Neuronal stem cell (in vitro differentiated cells): ENCODE measurements around the gene PLP1.
A peak's percentile ranks its signal among the peaks of the same experiment; 100 is the strongest.

Source experiments
- DNase-seq: peaks from one replicate; pipeline ENCODE4 v3.0.0-alpha.2; 2013; ENCODE audit warnings: low spot score
- H2AFZ ChIP-seq: one replicate; pipeline ENCODE4 v1.6.1; 2013; ENCODE audit warnings: mild to moderate bottlenecking, low read length, inconsistent platforms
- H2AK5ac ChIP-seq: 2 replicates; pipeline ENCODE4 v1.6.1; 2013; ENCODE audit warnings: low read depth, mild to moderate bottlenecking, inconsistent platforms, low read length, moderate library complexity, mixed read lengths
- H2BK120ac ChIP-seq: 2 replicates; pipeline ENCODE4 v1.6.1; 2013; ENCODE audit warnings: low read depth, mild to moderate bottlenecking, inconsistent platforms, low read length, moderate library complexity, mixed read lengths
- H2BK12ac ChIP-seq: one replicate; pipeline ENCODE4 v1.6.1; 2013; ENCODE audit warnings: low read length, inconsistent platforms
- H2BK15ac ChIP-seq: 2 replicates; pipeline ENCODE4 v1.6.1; 2013; ENCODE audit warnings: mild to moderate bottlenecking, low read length, inconsistent platforms, mixed read lengths
- H2BK5ac ChIP-seq: one replicate; pipeline ENCODE4 v1.6.1; 2013; ENCODE audit warnings: inconsistent platforms, mild to moderate bottlenecking, low read length, moderate library complexity
- H3K14ac ChIP-seq: one replicate; pipeline ENCODE4 v1.6.1; 2013; ENCODE audit warnings: low read length, inconsistent platforms
- H3K18ac ChIP-seq: 2 replicates; pipeline ENCODE4 v1.6.1; 2013; ENCODE audit warnings: low read length, inconsistent platforms
- H3K23ac ChIP-seq: 2 replicates; pipeline ENCODE4 v1.6.1; 2013; ENCODE audit warnings: low read depth, mild to moderate bottlenecking, mixed read lengths, low read length, inconsistent platforms; ENCODE audit not compliant: poor library complexity
- H3K27ac ChIP-seq: replicated peaks from 3 replicates; pipeline ENCODE4 v1.5.1; 2013; ENCODE audit warnings: low read length, inconsistent platforms
- H3K27me3 ChIP-seq, 3 experiments: 2 replicates each; pipeline ENCODE4 v1.6.1; 2013; ENCODE audit warnings: low read length in 3 of 3, mild to moderate bottlenecking in 2 of 3, inconsistent platforms in 1 of 3, low read depth in 1 of 3, mixed read lengths in 1 of 3, moderate library complexity in 1 of 3; ENCODE audit not compliant: control insufficient read depth in 3 of 3, insufficient read depth in 3 of 3
- H3K36me3 ChIP-seq, 2 donors: replicated peaks in 1 of 2; 2 replicates each; pipeline ENCODE4 v1.6.1; 2013; ENCODE audit warnings: low read length in 2 of 2; ENCODE audit not compliant: control insufficient read depth in 2 of 2, insufficient read depth in 2 of 2
- H3K4ac ChIP-seq: 2 replicates; pipeline ENCODE4 v1.6.1; 2013; ENCODE audit warnings: inconsistent platforms, mild to moderate bottlenecking, low read length, moderate library complexity
- H3K4me1 ChIP-seq, 2 donors: 1 replicate in 1 of 2; 2 replicates in 1 of 2; pipeline ENCODE4 v1.6.1; 2013; ENCODE audit warnings: low read length in 2 of 2, low read depth in 1 of 2; ENCODE audit not compliant: control insufficient read depth in 2 of 2, insufficient read depth in 1 of 2
- H3K4me2 ChIP-seq: one replicate; pipeline ENCODE4 v1.6.1; 2013; ENCODE audit warnings: mild to moderate bottlenecking, low read length, inconsistent platforms; ENCODE audit not compliant: insufficient read depth, poor library complexity, severe bottlenecking
- H3K4me3 ChIP-seq, 2 donors: 2 replicates each; pipeline ENCODE4 v1.5.1; 2013; ENCODE audit warnings: low read length in 2 of 2, mild to moderate bottlenecking in 2 of 2, inconsistent platforms in 1 of 2, moderate library complexity in 1 of 2
- H3K79me1 ChIP-seq: one replicate; pipeline ENCODE4 v1.6.1; 2013; ENCODE audit warnings: low read depth, mild to moderate bottlenecking, inconsistent platforms, low read length, moderate library complexity
- H3K9ac ChIP-seq: one replicate; pipeline ENCODE4 v1.6.1; 2013; ENCODE audit warnings: mild to moderate bottlenecking, low read depth, low read length, inconsistent platforms; ENCODE audit not compliant: poor library complexity
- H3K9me3 ChIP-seq, 2 donors: replicated peaks in 1 of 2; 2 replicates each; pipeline versions ENCODE3 to v1.6.1; 2013; ENCODE audit warnings: low read length in 2 of 2, mild to moderate bottlenecking in 2 of 2, inconsistent platforms in 1 of 2, low read depth in 1 of 2, mixed read lengths in 1 of 2, moderate library complexity in 1 of 2; ENCODE audit not compliant: control insufficient read depth in 2 of 2, insufficient read depth in 1 of 2
- H4K8ac ChIP-seq: one replicate; pipeline ENCODE4 v1.6.1; 2013; ENCODE audit warnings: low read depth, mild to moderate bottlenecking, inconsistent platforms, low read length, moderate library complexity
- H4K91ac ChIP-seq: one replicate; pipeline ENCODE4 v1.6.1; 2013; ENCODE audit warnings: low read length, low read depth, mild to moderate bottlenecking, inconsistent platforms; ENCODE audit not compliant: poor library complexity
- WGBS, 2 donors: extraction: QIAGEN DNeasy Blood & Tissue Kit; methylation state at CpG; one replicate each; pipeline ENCODE4 v1.1.7; 2013; ENCODE audit warnings: missing lambda C conversion rate in 2 of 2, mixed read lengths in 1 of 2; ENCODE audit not compliant: insufficient read length in 2 of 2, insufficient replicate concordance in 1 of 2; ENCODE audit errors: extremely low coverage in 2 of 2; 5-methylcytosine and 5-hydroxymethylcytosine counted together

PLP1 gene

GRCh38 chrX:103783196-103783595 is 6.6 kb downstream of the PLP1 start:
- DNase-seq: no peak
- Histone ChIP-seq H2BK5ac (no peak overlapping the region), H3K36me3 (peaks cover 3 to 13% of the 10 kb centered on the region in 2 donors), H2AFZ (no peak overlapping the region), H3K23ac (no peak overlapping the region), H4K91ac (no peak overlapping the region), H2BK15ac (no peak overlapping the region), H3K27me3 (no peaks in the 10 kb centered on the region), H2AK5ac (no peak overlapping the region), H3K79me1 (no peaks in the 10 kb centered on the region), H2BK12ac (no peak overlapping the region), H4K8ac (no peak overlapping the region), H3K4ac (no peak overlapping the region), H3K4me3 (no peak overlapping the region), H3K9ac (no peak overlapping the region), H2BK120ac (no peak overlapping the region), H3K9me3 (no peaks in the 10 kb centered on the region), H3K4me1 (peaks cover 26 to 27% of the 10 kb centered on the region in 2 donors), H3K14ac (no peak overlapping the region), H3K27ac (peak overlapping the region; percentile 87), H3K4me2 (no peak overlapping the region), H3K18ac (no peak overlapping the region)
- WGBS, 2 donors: no CpG with 5 or more reads among the region's 3 CpGs

GRCh38 chrX:103783971-103784370 is 7.3 kb downstream of the PLP1 start:
- Histone ChIP-seq H3K4me1 (peaks cover 26 to 27% of the 10 kb centered on the region in 2 donors), H2AK5ac (no peak overlapping the region), H3K4me2 (no peak overlapping the region), H3K27me3 (no peaks in the 10 kb centered on the region), H3K36me3 (peaks cover 4 to 13% of the 10 kb centered on the region in 2 donors), H4K8ac (no peak overlapping the region), H2BK5ac (no peak overlapping the region), H3K79me1 (no peaks in the 10 kb centered on the region), H3K14ac (no peak overlapping the region), H2AFZ (no peak overlapping the region), H3K9ac (no peak overlapping the region), H3K18ac (no peak overlapping the region), H3K9me3 (no peaks in the 10 kb centered on the region), H3K4me3 (no peak overlapping the region), H2BK15ac (no peak overlapping the region), H3K27ac (no peak overlapping the region), H2BK12ac (no peak overlapping the region), H3K4ac (no peak overlapping the region), H4K91ac (no peak overlapping the region), H3K23ac (no peak overlapping the region), H2BK120ac (no peak overlapping the region)
- no peak for DNase-seq
- WGBS, 2 donors: no CpG with 5 or more reads among the region's 2 CpGs

- H3K9ac ChIP-seq: no peak overlapping the region
- H2AK5ac ChIP-seq: no peak overlapping the region
These were observed 12.4 kb downstream of the PLP1 start for GRCh38 chrX:103789004-103789403.

GRCh38 chrX:103791228-103791627 is 14.6 kb downstream of the PLP1 start:
- no peak overlapping the region for H2AK5ac ChIP-seq
- no CpG with 5 or more reads among the region's 4 CpGs for WGBS, 2 donors
- no peak overlapping the region for H2BK15ac ChIP-seq
- no peak overlapping the region for H3K9ac ChIP-seq
- H3K9me3 ChIP-seq: no peaks in the 10 kb centered on the region
- no peaks in the 10 kb centered on the region for H3K79me1 ChIP-seq
- no peak overlapping the region for H4K8ac ChIP-seq
- no peak overlapping the region for H2BK120ac ChIP-seq
- H3K14ac ChIP-seq: no peak overlapping the region
- H2BK5ac ChIP-seq: no peak overlapping the region
- H3K36me3 ChIP-seq: peaks cover 5 to 15% of the 10 kb centered on the region in 2 donors
- H3K23ac ChIP-seq: no peak overlapping the region
- no peak for DNase-seq
- no peak overlapping the region for H2AFZ ChIP-seq
- H3K4me1 ChIP-seq: peaks cover 3 to 9% of the 10 kb centered on the region in 2 donors
- H3K4me2 ChIP-seq: no peak overlapping the region
- no peak overlapping the region for H3K4ac ChIP-seq
- no peak overlapping the region for H4K91ac ChIP-seq
- H3K27me3 ChIP-seq: no peaks in the 10 kb centered on the region
- no peak overlapping the region for H2BK12ac ChIP-seq
- H3K18ac ChIP-seq: no peak overlapping the region
- H3K4me3 ChIP-seq: no peak overlapping the region
- H3K27ac ChIP-seq: no peak overlapping the region

More at GRCh38 chrX:103789004-103789403, 12.4 kb downstream of the PLP1 start:
- H2BK15ac ChIP-seq: no peak overlapping the region
- no peak overlapping the region for H3K18ac ChIP-seq
- H3K27me3 ChIP-seq: no peaks in the 10 kb centered on the region
- H3K4me1 ChIP-seq: peaks cover 3 to 7% of the 10 kb centered on the region in 2 donors
- no peaks in the 10 kb centered on the region for H3K79me1 ChIP-seq
- no peak overlapping the region for H3K4ac ChIP-seq
- H4K8ac ChIP-seq: no peak overlapping the region
- H3K14ac ChIP-seq: no peak overlapping the region
- H4K91ac ChIP-seq: no peak overlapping the region
- H3K9me3 ChIP-seq: no peaks in the 10 kb centered on the region
- no peak overlapping the region for H3K23ac ChIP-seq
- no peak overlapping the region for H3K27ac ChIP-seq
- peaks cover 6 to 19% of the 10 kb centered on the region in 2 donors for H3K36me3 ChIP-seq
- no peak for DNase-seq
- H3K4me2 ChIP-seq: no peak overlapping the region
- no peak overlapping the region for H2AFZ ChIP-seq
- no peak overlapping the region for H2BK12ac ChIP-seq
- H3K4me3 ChIP-seq: no peak overlapping the region
- no peak overlapping the region for H2BK120ac ChIP-seq
- H2BK5ac ChIP-seq: no peak overlapping the region
